ENCODE measurements around the gene LY6G5B. TPM values are rescaled to one million over a fixed set of nuclear protein-coding genes. Genes with fewer than 3 reads are reported as not detected.

Gene LY6G5B
- total RNA-seq, 1 donor, result 4.5 TPM

DNA sequence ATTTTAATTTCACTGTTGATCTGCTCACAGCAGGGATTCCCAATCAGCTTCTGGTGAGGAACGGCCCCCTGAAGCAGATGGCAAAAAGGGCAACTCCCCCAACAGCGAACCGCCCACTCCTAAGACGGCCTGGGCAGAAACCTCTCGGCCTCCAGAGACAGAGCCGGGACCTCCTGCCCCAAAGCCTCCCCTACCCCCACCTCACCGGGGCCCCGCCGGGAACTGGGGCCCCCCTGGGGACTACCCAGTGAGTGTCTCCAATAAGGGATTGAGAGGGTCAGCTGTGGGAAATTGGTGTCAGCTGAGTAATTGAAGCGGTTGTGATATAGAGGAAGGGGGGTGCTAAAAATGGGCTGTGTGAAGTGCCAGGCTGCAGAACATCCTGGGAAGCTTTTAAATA is 42.8 kb upstream of the LY6G5B start:
- no peak overlapping the region for H3K4me3 ChIP-seq (ENCODE audit: low read depth, low read length)
- no peak for DNase-seq (ENCODE audit: low read depth)
- TF ChIP-seq, protein P1, sequence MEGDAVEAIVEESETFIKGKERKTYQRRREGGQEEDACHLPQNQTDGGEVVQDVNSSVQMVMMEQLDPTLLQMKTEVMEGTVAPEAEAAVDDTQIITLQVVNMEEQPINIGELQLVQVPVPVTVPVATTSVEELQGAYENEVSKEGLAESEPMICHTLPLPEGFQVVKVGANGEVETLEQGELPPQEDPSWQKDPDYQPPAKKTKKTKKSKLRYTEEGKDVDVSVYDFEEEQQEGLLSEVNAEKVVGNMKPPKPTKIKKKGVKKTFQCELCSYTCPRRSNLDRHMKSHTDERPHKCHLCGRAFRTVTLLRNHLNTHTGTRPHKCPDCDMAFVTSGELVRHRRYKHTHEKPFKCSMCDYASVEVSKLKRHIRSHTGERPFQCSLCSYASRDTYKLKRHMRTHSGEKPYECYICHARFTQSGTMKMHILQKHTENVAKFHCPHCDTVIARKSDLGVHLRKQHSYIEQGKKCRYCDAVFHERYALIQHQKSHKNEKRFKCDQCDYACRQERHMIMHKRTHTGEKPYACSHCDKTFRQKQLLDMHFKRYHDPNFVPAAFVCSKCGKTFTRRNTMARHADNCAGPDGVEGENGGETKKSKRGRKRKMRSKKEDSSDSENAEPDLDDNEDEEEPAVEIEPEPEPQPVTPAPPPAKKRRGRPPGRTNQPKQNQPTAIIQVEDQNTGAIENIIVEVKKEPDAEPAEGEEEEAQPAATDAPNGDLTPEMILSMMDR (IDR thresholded peaks at IDR 0.05; ENCODE audit: insufficient read depth, low read length), result no peak

DNA sequence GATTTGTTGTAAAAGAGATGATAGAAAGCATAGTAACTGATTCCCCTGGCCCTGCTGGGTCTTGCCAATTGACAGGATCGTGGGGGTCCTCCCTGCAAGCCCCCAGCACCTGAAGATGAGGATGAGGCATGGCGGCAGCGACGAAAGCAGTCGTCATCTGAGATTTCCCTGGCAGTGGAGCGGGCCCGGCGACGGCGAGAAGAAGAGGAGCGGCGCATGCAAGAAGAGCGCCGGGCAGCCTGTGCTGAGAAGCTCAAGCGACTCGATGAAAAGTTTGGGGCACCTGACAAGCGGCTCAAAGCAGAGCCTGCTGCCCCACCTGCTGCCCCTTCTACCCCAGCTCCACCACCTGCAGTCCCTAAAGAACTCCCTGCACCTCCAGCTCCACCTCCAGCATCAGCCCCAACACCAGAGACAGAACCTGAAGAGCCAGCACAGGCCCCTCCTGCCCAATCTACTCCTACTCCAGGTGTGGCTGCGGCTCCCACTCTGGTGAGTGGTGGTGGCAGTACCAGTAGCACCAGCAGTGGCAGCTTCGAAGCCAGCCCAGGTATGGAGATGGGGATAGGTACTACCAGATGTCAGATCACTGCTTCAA is 42.0 kb upstream of the LY6G5B start:
- no peak for DNase-seq (ENCODE audit: low read depth)
- TF ChIP-seq, protein P1 (IDR thresholded peaks at IDR 0.05; ENCODE audit: insufficient read depth, low read length), result no peak
- H3K4me3 ChIP-seq (ENCODE audit: low read depth, low read length), result no peak overlapping the region

DNA sequence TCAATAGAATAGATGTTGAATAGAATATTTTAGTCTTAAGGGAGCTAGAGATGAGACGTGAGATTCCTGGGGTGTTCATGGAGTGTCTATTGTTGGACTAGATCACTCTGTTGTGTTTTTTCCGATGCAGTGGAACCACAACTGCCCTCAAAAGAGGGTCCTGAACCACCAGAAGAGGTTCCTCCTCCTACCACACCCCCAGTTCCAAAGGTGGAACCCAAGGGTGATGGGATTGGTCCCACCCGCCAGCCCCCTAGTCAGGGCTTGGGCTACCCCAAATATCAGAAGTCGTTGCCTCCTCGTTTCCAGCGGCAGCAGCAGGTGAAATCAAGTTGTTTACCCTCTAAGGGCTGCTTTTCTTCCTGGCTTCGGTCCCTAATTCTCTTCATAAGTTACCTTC is 40.8 kb upstream of the LY6G5B start:
- TF ChIP-seq, protein P1 (IDR thresholded peaks at IDR 0.05; ENCODE audit: insufficient read depth, low read length), result no peak
- no peak overlapping the region for H3K4me3 ChIP-seq (ENCODE audit: low read depth, low read length)
- DNase-seq (ENCODE audit: low read depth), result no peak

DNA sequence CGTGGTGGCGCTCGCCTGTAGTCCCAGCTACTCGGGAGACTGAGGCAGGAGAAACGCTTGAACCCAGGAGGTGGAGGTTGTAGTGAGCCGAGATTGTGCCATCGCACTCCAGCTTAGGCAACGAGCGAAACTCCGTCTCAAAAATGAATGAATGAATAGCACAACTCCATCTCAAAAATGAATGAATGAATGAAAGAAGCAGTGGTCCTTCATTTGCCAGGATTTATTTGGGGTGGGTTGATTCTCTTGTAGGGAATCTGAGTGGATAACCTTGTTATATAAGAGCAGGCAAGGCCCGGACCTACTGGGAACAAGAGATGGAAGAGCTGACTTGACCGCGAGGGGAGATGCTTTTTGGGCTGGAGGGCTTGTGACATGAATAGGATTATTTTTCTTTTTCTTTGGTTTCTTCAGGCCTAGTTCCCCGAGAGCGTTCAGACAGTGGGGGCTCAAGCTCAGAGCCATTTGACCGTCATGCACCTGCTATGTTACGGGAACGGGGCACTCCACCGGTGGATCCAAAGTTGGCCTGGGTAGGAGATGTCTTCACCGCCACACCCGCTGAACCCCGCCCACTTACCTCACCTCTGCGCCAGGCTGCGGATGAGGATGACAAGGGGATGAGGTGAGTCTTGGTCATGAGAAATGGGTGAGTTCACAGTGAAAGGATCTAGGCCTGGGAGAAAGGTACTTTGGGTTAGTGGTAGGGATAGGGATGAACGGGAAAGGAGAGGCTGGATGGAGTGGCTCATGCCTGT is 39.4 kb upstream of the LY6G5B start:
- DNase-seq (ENCODE audit: low read depth), result no peak
- no peak overlapping the region for H3K4me3 ChIP-seq (ENCODE audit: low read depth, low read length)
- TF ChIP-seq, protein P1 (IDR thresholded peaks at IDR 0.05; ENCODE audit: insufficient read depth, low read length), result no peak

DNA sequence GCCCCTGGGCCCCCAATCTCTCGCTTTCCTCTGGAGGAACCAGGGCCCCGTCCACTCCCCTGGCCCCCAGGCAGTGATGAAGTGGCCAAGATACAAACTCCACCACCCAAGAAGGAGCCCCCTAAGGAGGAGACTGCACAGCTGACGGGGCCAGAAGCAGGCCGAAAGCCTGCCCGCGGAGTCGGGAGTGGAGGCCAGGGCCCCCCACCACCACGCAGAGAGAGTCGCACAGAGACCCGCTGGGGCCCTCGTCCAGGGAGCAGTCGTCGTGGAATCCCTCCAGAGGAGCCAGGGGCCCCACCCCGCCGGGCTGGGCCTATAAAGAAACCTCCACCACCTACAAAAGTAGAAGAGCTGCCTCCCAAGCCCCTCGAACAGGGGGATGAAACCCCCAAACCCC is 38.6 kb upstream of the LY6G5B start:
- TF ChIP-seq, protein P1 (IDR thresholded peaks at IDR 0.05; ENCODE audit: insufficient read depth, low read length), result no peak

DNA sequence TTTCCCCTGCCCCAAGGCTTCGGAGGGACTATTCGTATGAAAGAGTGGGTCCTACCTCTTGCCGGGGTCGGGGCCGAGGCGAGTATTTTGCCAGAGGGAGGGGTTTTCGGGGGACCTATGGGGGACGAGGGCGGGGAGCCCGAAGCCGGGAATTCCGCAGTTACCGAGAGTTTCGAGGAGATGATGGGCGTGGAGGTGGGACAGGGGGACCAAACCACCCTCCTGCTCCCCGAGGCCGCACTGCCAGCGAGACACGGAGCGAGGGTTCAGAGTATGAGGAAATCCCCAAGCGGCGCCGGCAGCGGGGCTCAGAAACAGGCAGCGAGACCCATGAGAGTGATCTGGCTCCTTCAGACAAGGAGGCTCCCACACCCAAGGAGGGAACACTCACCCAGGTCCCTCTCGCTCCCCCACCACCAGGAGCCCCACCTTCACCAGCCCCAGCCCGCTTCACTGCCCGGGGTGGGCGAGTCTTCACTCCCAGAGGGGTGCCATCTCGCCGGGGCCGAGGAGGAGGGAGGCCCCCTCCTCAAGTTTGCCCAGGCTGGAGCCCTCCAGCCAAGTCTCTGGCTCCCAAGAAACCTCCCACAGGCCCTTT is 38.0 kb upstream of the LY6G5B start:
- no peak overlapping the region for H3K4me3 ChIP-seq (ENCODE audit: low read depth, low read length)
- DNase-seq (ENCODE audit: low read depth), result no peak
- TF ChIP-seq, protein P1 (IDR thresholded peaks at IDR 0.05; ENCODE audit: insufficient read depth, low read length), result no peak

More for the DNA sequence above, 38.6 kb upstream of the LY6G5B start:
- H3K4me3 ChIP-seq (ENCODE audit: low read depth, low read length), result no peak overlapping the region
- DNase-seq (ENCODE audit: low read depth), result no peak

Measured in fibroblast of the aortic adventitia (primary cell).